GM12892 (cell line): ENCODE measurements around the gene MMS19.

ENCODE experiments used
- POLR2A ChIP-seq: IDR thresholded peaks from 2 replicates; pipeline ENCODE4 v1.6.1; 2011; ENCODE audit warnings: low read depth, low read length, control low read depth
- POLR2AphosphoS5 ChIP-seq: IDR thresholded peaks from 2 replicates; pipeline ENCODE4 v1.6.1; 2011; ENCODE audit warnings: low read depth, low read length, control low read depth

DNA sequence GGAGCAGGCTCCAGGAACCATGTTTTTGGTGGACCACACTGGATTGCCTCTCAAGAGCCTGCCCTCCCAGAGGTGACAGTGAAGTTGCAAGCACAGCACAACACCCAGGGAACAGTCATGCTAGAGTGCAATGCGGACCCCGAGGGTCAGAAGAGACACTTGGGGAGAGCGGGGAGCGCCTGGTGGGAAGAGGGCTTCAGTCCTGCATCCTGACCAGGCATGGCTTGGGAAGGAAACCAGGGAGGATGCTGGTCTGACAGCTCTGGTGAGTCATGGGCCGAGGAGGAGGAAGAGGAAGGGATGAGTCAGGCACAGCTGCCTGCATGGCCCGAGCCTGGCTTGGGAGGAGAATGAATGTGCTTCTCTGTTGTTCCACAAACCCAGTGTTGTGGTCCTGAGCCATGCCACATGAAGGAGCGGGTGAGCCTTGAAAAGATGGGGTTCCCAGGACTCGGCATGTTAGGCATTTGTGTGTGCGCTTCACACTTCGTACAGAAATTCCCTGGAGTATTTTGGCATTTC is 44.9 kb upstream of the MMS19 start:
- no peak for TF ChIP-seq POLR2A
- no peak for TF ChIP-seq POLR2AphosphoS5
